22Rv1 (cell line): ENCODE results near the gene ZNF217.
"Not testable (repeated sequence)": the region's sequence is repeated elsewhere in the genome, so short reads cannot be mapped to it uniquely, and the experiment has no call there.

ENCODE experiments used
- H3K27ac ChIP-seq: fragments of 450-650 bp; 2 replicates; pipeline ENCODE4 v1.5.1; 2017
- CTCF ChIP-seq: fragments of 450-650 bp; IDR thresholded peaks from 2 replicates; pipeline ENCODE4 v1.5.1; 2017; ENCODE audit warnings: mild to moderate bottlenecking
- ZFX ChIP-seq: fragments of 450-650 bp; IDR thresholded peaks from 2 replicates; pipeline ENCODE4 v1.6.1; 2017; ENCODE audit warnings: antibody characterized with exemption, borderline replicate concordance

ZNF217 gene

GRCh38 chr20:53593466-53594007 lies at the start of gene ZNF217:
Gene ZNF217, minus strand, starts transcription at chr20:53593839. Its CDS starts 11,013 bp downstream, at chr20:53582826.
- H3K27ac ChIP-seq = peak within 1 kb of the TSS; percentile 85

GRCh38 chr20:53643031-53643832 lies 49.6 kb upstream of the ZNF217 start:
- H3K27ac ChIP-seq = no peak overlapping the region
- TF ChIP-seq CTCF (no peak), ZFX (no peak)

- no peak overlapping the region for H3K27ac ChIP-seq
- no peak for TF ChIP-seq ZFX
- no peak for TF ChIP-seq CTCF
Measured at GRCh38 chr20:53642196-53643030, 48.8 kb upstream of the ZNF217 start.

GRCh38 chr20:53639647-53640440 lies 46.2 kb upstream of the ZNF217 start:
- TF ChIP-seq CTCF (no peak), ZFX (no peak)
- no peak overlapping the region for H3K27ac ChIP-seq

- TF ChIP-seq ZFX (no peak), CTCF (no peak)
- no peak overlapping the region for H3K27ac ChIP-seq
Measured at GRCh38 chr20:53639128-53639527, 45.5 kb upstream of the ZNF217 start.

- H3K27ac ChIP-seq = not testable (repeated sequence)
Measured at GRCh38 chr20:53637310-53637709, 43.7 kb upstream of the ZNF217 start.

GRCh38 chr20:53636540-53637097 lies 43.0 kb upstream of the ZNF217 start:
- no peak overlapping the region for H3K27ac ChIP-seq

More at GRCh38 chr20:53636540-53637097, 43.0 kb upstream of the ZNF217 start:
- TF ChIP-seq CTCF = no peak
- TF ChIP-seq ZFX = no peak
